Fibroblast of skin of abdomen (primary cell): ENCODE data around the gene AP1S2. TPM values are rescaled to one million over a fixed set of nuclear protein-coding genes. Genes with fewer than 3 reads are reported as not detected.
A peak's percentile ranks its signal among the peaks of the same experiment; 100 is the strongest.
"Not testable (repeated sequence)": the region's sequence is repeated elsewhere in the genome, so short reads cannot be mapped to it uniquely, and the experiment has no call there.

ENCODE experiments used
- DNase-seq: peaks from one replicate; pipeline ENCODE4 v3.0.0-alpha.2; 2013
- polyA plus RNA-seq, 2 experiments: library from polyadenylated mRNA; unstranded; fragments of 120-200 nt; gene quantifications; one replicate each; pipeline ENCODE4 v1.2.1, GENCODE V29; 2013; ENCODE audit not compliant: insufficient read length in 2 of 2

Gene AP1S2
- 53.4 TPM for polyA plus RNA-seq (2013, experiment 1 of 2; ENCODE audit: insufficient read length)
- polyA plus RNA-seq (2013, experiment 2 of 2; ENCODE audit: insufficient read length), result 51.9 TPM

GRCh38 chrX:15854712-15855567 lies at the start of gene AP1S2:
TSS of gene AP1S2 (minus strand) at chrX:15854813. CDS start at chrX:15852524, 2,289 bp downstream.
- peak; percentile 91 for DNase-seq

- DNase-seq, result no peak
Measured at GRCh38 chrX:15903186-15903681, 48.6 kb upstream of the AP1S2 start.

GRCh38 chrX:15895334-15895733 lies 40.7 kb upstream of the AP1S2 start:
- DNase-seq, result no peak

GRCh38 chrX:15894724-15895123 lies 40.1 kb upstream of the AP1S2 start:
- no peak for DNase-seq

GRCh38 chrX:15890463-15890862 lies 35.9 kb upstream of the AP1S2 start:
- DNase-seq, result no peak

GRCh38 chrX:15888062-15888461 lies 33.4 kb upstream of the AP1S2 start:
- DNase-seq, result no peak

GRCh38 chrX:15883540-15883863 lies 28.9 kb upstream of the AP1S2 start:
- no peak for DNase-seq

- peak; percentile 3 for DNase-seq
Measured at GRCh38 chrX:15882704-15883539, 28.3 kb upstream of the AP1S2 start.

GRCh38 chrX:15881381-15881897 lies 26.8 kb upstream of the AP1S2 start:
- no peak for DNase-seq

GRCh38 chrX:15877914-15878313 lies 23.3 kb upstream of the AP1S2 start:
- DNase-seq, result not testable (repeated sequence)

GRCh38 chrX:15877380-15877779 lies 22.8 kb upstream of the AP1S2 start:
- peak; percentile 6 for DNase-seq

GRCh38 chrX:15874672-15875071 lies 20.1 kb upstream of the AP1S2 start:
- no peak for DNase-seq

GRCh38 chrX:15873566-15873965 lies 19.0 kb upstream of the AP1S2 start:
- no peak for DNase-seq

- no peak for DNase-seq
Measured at GRCh38 chrX:15870310-15870709, 15.7 kb upstream of the AP1S2 start.

- DNase-seq, result no peak
Measured at GRCh38 chrX:15869695-15870094, 15.1 kb upstream of the AP1S2 start.

GRCh38 chrX:15866147-15866546 lies 11.5 kb upstream of the AP1S2 start:
- DNase-seq, result no peak

- no peak for DNase-seq
Measured at GRCh38 chrX:15864629-15865028, 10.0 kb upstream of the AP1S2 start.

GRCh38 chrX:15864023-15864422 lies 9.4 kb upstream of the AP1S2 start:
- DNase-seq, result no peak

- DNase-seq, result no peak
Measured at GRCh38 chrX:15860921-15861320, 6.3 kb upstream of the AP1S2 start.

- no peak for DNase-seq
Measured at GRCh38 chrX:15858051-15858450, 3.4 kb upstream of the AP1S2 start.

GRCh38 chrX:15856636-15857035 lies 2.0 kb upstream of the AP1S2 start:
- no peak for DNase-seq

- DNase-seq, result no peak
Measured at GRCh38 chrX:15856222-15856587, 1.6 kb upstream of the AP1S2 start.

GRCh38 chrX:15855568-15856221 lies 1.1 kb upstream of the AP1S2 start:
- DNase-seq, result no peak
